PC-9 (cell line): Measurements from ENCODE around the gene AKNAD1. TPM values are rescaled to one million over a fixed set of nuclear protein-coding genes. Genes with fewer than 3 reads are reported as not detected.

Source experiments
- BruUV-seq: library from RNA; stranded (reverse); fragments of 400-500 nt; replicated peaks from 2 replicates; lab custom pipeline; 2021; lab: Mats Ljungman, UMichigan
- CTCF ChIA-PET: fragments of 300-600 bp; sonication (Branson Sonifier 250); formaldehyde crosslinking; loops from one replicate; lab custom pipeline; 2022; ENCODE audit warnings: antibody characterized with exemption; lab: Charles Lee
- POLR2A ChIA-PET: fragments of 300-600 bp; sonication (Branson Sonifier 250); formaldehyde crosslinking; loops from one replicate; lab custom pipeline; 2022; ENCODE audit warnings: antibody characterized with exemption; ENCODE audit not compliant: unreplicated experiment; lab: Charles Lee
- DNase-seq, 2 experiments: peaks; one replicate each; pipeline versions ENCODE4 v3.0.0 to v3.0.0-alpha.2; 2015 to 2022; ENCODE audit warnings: mixed read lengths in 1 of 2
- H2AFZ ChIP-seq: fragments of 200-600 bp; sonication (generic); 2 replicates; pipeline ENCODE4 v1.8.1; 2017; ENCODE audit warnings: antibody characterized with exemption
- H3F3A ChIP-seq: fragments of 200-600 bp; sonication (generic); 2 replicates; pipeline ENCODE4 v1.8.1; 2017; ENCODE audit warnings: antibody characterized with exemption, mild to moderate bottlenecking, low read depth; ENCODE audit not compliant: insufficient read depth
- H3K27ac ChIP-seq: fragments of 200-600 bp; sonication (generic); 2 replicates; pipeline ENCODE4 v1.6.1; 2016; ENCODE audit warnings: mixed run types
- H3K27me3 ChIP-seq: fragments of 200-600 bp; sonication (generic); 2 replicates; pipeline ENCODE4 v1.6.1; 2016; ENCODE audit warnings: low read depth, mixed run types; ENCODE audit not compliant: insufficient read depth
- H3K36me3 ChIP-seq: fragments of 200-600 bp; sonication (generic); 2 replicates; pipeline ENCODE4 v1.6.1; 2016; ENCODE audit warnings: low read depth, mixed run types
- H3K4me1 ChIP-seq: fragments of 200-600 bp; sonication (generic); replicated peaks from 2 replicates; pipeline ENCODE4 v1.6.1; 2016; ENCODE audit warnings: mixed run types; ENCODE audit not compliant: insufficient read depth
- H3K4me2 ChIP-seq: fragments of 200-600 bp; sonication (generic); 2 replicates; pipeline ENCODE4 v1.6.1; 2017; ENCODE audit warnings: mixed run types
- H3K4me3 ChIP-seq: fragments of 200-600 bp; sonication (generic); 2 replicates; pipeline ENCODE4 v1.6.1; 2016; ENCODE audit warnings: mixed run types
- H3K79me2 ChIP-seq: fragments of 200-600 bp; sonication (generic); 2 replicates; pipeline ENCODE4 v1.6.1; 2017; ENCODE audit warnings: low read depth, mixed run types
- H3K9me2 ChIP-seq: fragments of 200-600 bp; sonication (generic); 2 replicates; pipeline ENCODE4 v1.8.1; 2017; ENCODE audit warnings: mild to moderate bottlenecking; ENCODE audit not compliant: insufficient read depth
- H3K9me3 ChIP-seq: fragments of 200-600 bp; sonication (generic); 2 replicates; pipeline ENCODE4 v1.8.1; 2016; ENCODE audit warnings: low read depth; ENCODE audit not compliant: insufficient read depth
- H4K20me1 ChIP-seq: fragments of 200-600 bp; sonication (generic); 2 replicates; pipeline ENCODE4 v1.8.1; 2017; ENCODE audit not compliant: insufficient read depth
- EZH2 ChIP-seq: fragments of 200-600 bp; sonication (generic); IDR thresholded peaks from 2 replicates; pipeline ENCODE4 v1.8.0; 2017; ENCODE audit warnings: antibody characterized with exemption, low read depth
- intact Hi-C: fragments of 100-400 bp; cut with micrococcal nuclease; formaldehyde crosslinking; loops from one replicate; pipeline ENCODE4 v1.10.0; 2022; ENCODE audit not compliant: unreplicated experiment
- total RNA-seq: library from RNA; stranded (reverse); gene quantifications from 2 replicates; pipeline ENCODE4 v1.2.3, GENCODE V29; 2021
- TF ChIP-seq, protein P1 (sequence below): fragments of 200-600 bp; sonication (generic); conservative IDR thresholded peaks from 2 replicates; pipeline ENCODE4 v1.6.1; 2017; ENCODE audit warnings: mixed run types, antibody characterized with exemption, mild to moderate bottlenecking, moderate library complexity

Gene AKNAD1
- total RNA-seq, 1 experiment from 2014 or later, result not detected

DNA sequence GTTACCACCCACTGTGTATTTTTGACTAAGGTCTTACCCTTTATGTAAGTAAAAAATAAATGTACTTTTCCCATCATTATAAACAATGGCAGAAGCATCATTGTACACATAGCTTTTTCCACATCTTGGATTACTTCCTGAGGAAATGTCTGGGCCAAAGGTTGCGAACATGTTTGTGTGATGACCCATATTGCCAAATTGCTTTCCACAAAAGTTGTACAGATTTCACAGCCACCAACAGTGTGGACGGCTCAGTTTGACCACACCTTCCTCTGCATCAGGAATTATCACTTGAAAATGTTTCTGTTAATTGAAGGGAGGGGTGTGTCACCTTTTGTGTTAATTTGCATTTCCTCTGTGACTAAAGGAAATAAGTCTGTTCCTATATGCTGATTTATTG is 25.7 kb downstream of the AKNAD1 start:
- H3K79me2 ChIP-seq, result no peaks in the 10 kb centered on the region
- H2AFZ ChIP-seq, result peak overlapping the region; percentile 68; the same call in 1 of the 2 replicates
- H3K4me2 ChIP-seq, result peak overlapping the region; percentile 74
- no peaks in the 10 kb centered on the region for H3K9me2 ChIP-seq
- TF ChIP-seq, protein P1, sequence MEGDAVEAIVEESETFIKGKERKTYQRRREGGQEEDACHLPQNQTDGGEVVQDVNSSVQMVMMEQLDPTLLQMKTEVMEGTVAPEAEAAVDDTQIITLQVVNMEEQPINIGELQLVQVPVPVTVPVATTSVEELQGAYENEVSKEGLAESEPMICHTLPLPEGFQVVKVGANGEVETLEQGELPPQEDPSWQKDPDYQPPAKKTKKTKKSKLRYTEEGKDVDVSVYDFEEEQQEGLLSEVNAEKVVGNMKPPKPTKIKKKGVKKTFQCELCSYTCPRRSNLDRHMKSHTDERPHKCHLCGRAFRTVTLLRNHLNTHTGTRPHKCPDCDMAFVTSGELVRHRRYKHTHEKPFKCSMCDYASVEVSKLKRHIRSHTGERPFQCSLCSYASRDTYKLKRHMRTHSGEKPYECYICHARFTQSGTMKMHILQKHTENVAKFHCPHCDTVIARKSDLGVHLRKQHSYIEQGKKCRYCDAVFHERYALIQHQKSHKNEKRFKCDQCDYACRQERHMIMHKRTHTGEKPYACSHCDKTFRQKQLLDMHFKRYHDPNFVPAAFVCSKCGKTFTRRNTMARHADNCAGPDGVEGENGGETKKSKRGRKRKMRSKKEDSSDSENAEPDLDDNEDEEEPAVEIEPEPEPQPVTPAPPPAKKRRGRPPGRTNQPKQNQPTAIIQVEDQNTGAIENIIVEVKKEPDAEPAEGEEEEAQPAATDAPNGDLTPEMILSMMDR, result no peak
- TF ChIP-seq EZH2, result no peak
- ChIA-PET CTCF (interaction anchor here (0.9 kb wide), 1 partner anchor 14 kb away, joined by 3 read pairs; no protein-coding TSS in a partner anchor), POLR2A (interaction anchor here (0.6 kb wide), 1 partner anchor 200 kb away, joined by 3 read pairs; no protein-coding TSS in a partner anchor)
- H3K9me3 ChIP-seq, result no peaks in the 10 kb centered on the region
- no peaks in the 10 kb centered on the region for H3K27me3 ChIP-seq
- H3K4me1 ChIP-seq, result peaks cover 41% of the 10 kb centered on the region
- no peaks in the 10 kb centered on the region for H3K36me3 ChIP-seq
- H3K27ac ChIP-seq, result peak overlapping the region; percentile 79
- intact Hi-C loops, result no loop called here
- H3K4me3 ChIP-seq, result peak overlapping the region; percentile 37; the same call in 1 of the 2 replicates
- no peaks in the 10 kb centered on the region for H4K20me1 ChIP-seq
- BruUV-seq, result no TSS peak
- DNase-seq, result peak in 1 of 2 experiments; percentile 68
- peaks cover 30% of the 10 kb centered on the region for H3F3A ChIP-seq

DNA sequence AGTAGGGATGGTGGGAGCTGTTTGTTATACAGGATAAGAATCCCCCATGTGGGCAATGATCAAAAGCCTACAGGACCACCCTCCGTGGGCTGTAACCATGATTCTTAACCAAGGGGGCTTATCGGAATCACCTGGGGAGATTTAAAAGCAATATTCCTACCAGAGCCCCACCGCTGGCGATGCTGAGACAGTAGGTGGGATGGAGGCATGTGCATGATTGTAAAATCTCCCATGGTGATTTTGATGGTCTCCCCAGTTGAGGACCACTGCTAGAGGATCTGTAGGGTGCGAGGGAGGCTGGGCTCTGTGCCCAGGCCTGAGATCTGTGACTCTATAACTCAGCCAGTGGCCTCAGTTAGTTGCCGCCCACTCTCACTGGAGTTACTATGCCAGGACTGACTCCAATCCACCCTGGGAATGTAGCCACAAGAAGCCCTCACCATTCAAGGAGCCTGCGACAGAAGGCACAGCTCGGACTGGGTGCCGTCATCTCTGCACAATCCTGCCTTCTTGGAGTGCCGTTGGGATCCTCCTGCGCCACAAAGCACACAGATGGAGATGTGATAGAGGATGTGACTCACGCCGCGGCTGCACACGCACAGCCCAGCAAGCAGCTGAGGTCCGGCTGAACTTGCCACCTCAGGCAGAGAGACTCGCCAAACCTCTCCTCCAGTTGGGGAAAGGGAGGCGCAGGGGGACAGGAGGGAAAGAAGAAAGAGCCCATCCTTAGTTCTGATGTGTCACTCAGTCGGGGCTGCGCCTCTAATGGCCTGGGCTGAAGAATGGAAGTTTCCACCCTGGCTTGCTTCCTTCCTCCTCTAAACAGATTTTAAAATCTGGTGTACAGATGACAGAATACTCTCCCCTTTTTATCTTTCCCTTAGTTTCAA is 26.5 kb downstream of the AKNAD1 start:
- no peaks in the 10 kb centered on the region for H4K20me1 ChIP-seq
- no peaks in the 10 kb centered on the region for H3K9me2 ChIP-seq
- no peak for TF ChIP-seq EZH2
- TF ChIP-seq, protein P1, result no peak
- POLR2A ChIA-PET, result interaction anchor here (0.6 to 0.7 kb wide), 2 partner anchors 72 to 199 kb away, joined by 3 to 4 read pairs; no protein-coding TSS in a partner anchor
- H3K36me3 ChIP-seq, result no peaks in the 10 kb centered on the region
- H3K4me3 ChIP-seq, result peak overlapping the region; percentile 37
- no peaks in the 10 kb centered on the region for H3K9me3 ChIP-seq
- CTCF ChIA-PET, result interaction anchor here (0.6 to 0.9 kb wide), 3 partner anchors 13 to 215 kb away, joined by 3 to 8 read pairs (median 3); no protein-coding TSS in a partner anchor
- peak overlapping the region; percentile 79 for H3K27ac ChIP-seq
- peaks cover 41% of the 10 kb centered on the region for H3K4me1 ChIP-seq
- no peaks in the 10 kb centered on the region for H3K27me3 ChIP-seq
- H3K79me2 ChIP-seq, result no peaks in the 10 kb centered on the region
- intact Hi-C loops, result loop anchor here (1.0 kb wide), 1 partner anchor 47 kb away; no protein-coding TSS in a partner anchor
- peak overlapping the region; percentile 74 for H3K4me2 ChIP-seq
- no TSS peak for BruUV-seq
- H3F3A ChIP-seq, result peaks cover 30% of the 10 kb centered on the region
- DNase-seq, result peak; percentile 79 to 97
- peak overlapping the region; percentile 68 for H2AFZ ChIP-seq

DNA sequence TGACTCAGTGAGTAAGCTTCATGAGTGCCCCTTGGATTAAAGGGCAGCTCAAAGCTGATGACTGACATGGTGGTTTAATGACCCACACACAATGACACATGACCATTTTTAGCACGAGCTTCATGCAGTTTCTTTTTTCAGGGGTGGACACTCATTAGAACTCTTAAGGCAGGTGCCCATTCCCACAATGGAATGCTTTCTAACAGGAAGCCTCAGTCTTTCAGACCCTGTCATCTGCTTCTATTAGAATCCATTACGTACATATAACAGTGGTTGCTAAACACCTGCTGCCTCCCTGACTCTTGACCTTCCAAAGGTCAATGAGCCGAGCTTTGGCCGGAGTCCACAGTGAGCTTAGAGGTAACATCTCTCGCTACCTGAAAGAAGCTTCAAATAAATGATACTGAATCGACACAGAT is 27.4 kb downstream of the AKNAD1 start:
- H3K27me3 ChIP-seq, result no peaks in the 10 kb centered on the region
- TF ChIP-seq, protein P1, result no peak
- TF ChIP-seq EZH2, result no peak
- H3K36me3 ChIP-seq, result no peaks in the 10 kb centered on the region
- H3F3A ChIP-seq, result peaks cover 30% of the 10 kb centered on the region
- no peak overlapping the region for H3K4me2 ChIP-seq
- H2AFZ ChIP-seq, result no peak overlapping the region
- H3K9me2 ChIP-seq, result no peaks in the 10 kb centered on the region
- no peaks in the 10 kb centered on the region for H4K20me1 ChIP-seq
- ChIA-PET POLR2A (no interaction called here), CTCF (interaction anchor here (1.7 to 2.2 kb wide), 2 partner anchors 15 to 68 kb away, joined by 3 to 8 read pairs; no protein-coding TSS in a partner anchor)
- DNase-seq, result peak in 1 of 2 experiments; percentile 31
- H3K79me2 ChIP-seq, result no peaks in the 10 kb centered on the region
- H3K4me1 ChIP-seq, result peaks cover 41% of the 10 kb centered on the region
- no TSS peak for BruUV-seq
- no peak overlapping the region for H3K4me3 ChIP-seq
- no peak overlapping the region for H3K27ac ChIP-seq
- intact Hi-C loops, result no loop called here
- no peaks in the 10 kb centered on the region for H3K9me3 ChIP-seq
